ENCODE measurements around the gene LYRM2.

Gene LYRM2

GRCh38 chr6:89667872-89668556 lies 29.5 kb upstream of the LYRM2 start:
- in situ Hi-C loops (cut with HindIII; ENCODE audit: low sequenced_read_pairs): no loop called here
- no peak for TF ChIP-seq CTCF (IDR thresholded peaks at IDR 0.05; ENCODE audit: low read depth, low read length, missing control alignments)
- peak; percentile 74 for DNase-seq (ENCODE audit: low read depth)
- no peak overlapping the region for H3K4me3 ChIP-seq (ENCODE audit: low read depth, low read length)

DNA sequence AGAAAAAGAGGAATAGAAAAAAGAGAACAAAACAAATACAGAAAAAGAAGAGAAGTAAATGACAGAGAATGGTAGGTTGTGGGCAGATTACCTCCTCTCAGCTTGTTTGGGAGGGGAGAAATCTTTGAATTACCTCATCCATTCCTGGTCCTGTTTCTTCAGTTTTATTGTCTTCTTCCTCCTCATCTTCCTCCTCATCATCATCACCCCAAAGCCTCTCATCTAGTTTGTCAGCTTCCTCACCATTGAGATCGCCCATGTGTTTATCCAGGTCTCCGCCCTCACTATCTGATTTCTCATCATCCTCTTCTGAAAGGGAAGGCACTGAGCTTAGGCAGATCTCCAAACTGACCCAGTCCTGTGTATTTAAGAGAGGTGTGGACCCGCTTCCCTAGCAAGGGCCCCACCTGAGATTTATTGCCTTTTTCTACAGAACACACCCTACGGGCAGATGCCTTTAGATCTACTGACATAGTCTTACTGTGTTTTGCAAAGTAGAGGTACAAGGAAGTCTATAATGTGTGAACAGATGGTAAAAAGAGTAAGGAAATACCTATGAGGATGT lies 24.2 kb upstream of the LYRM2 start:
- TF ChIP-seq CTCF (IDR thresholded peaks at IDR 0.05; ENCODE audit: low read depth, low read length, missing control alignments): no peak
- DNase-seq (ENCODE audit: low read depth): no peak
- in situ Hi-C loops (cut with HindIII; ENCODE audit: low sequenced_read_pairs): no loop called here
- H3K4me3 ChIP-seq (ENCODE audit: low read depth, low read length): no peak overlapping the region

GRCh38 chr6:89661559-89661958 lies 23.0 kb upstream of the LYRM2 start:
- in situ Hi-C loops (cut with HindIII; ENCODE audit: low sequenced_read_pairs): no loop called here
- no peak for TF ChIP-seq CTCF (IDR thresholded peaks at IDR 0.05; ENCODE audit: low read depth, low read length, missing control alignments)
- DNase-seq (ENCODE audit: low read depth): no peak
- no peak overlapping the region for H3K4me3 ChIP-seq (ENCODE audit: low read depth, low read length)

- no peak for TF ChIP-seq CTCF (IDR thresholded peaks at IDR 0.05; ENCODE audit: low read depth, low read length, missing control alignments)
- no peak for DNase-seq (ENCODE audit: low read depth)
- no peak overlapping the region for H3K4me3 ChIP-seq (ENCODE audit: low read depth, low read length)
- in situ Hi-C loops (cut with HindIII; ENCODE audit: low sequenced_read_pairs): no loop called here
Observed at GRCh38 chr6:89660981-89661380, 22.4 kb upstream of the LYRM2 start.

DNA sequence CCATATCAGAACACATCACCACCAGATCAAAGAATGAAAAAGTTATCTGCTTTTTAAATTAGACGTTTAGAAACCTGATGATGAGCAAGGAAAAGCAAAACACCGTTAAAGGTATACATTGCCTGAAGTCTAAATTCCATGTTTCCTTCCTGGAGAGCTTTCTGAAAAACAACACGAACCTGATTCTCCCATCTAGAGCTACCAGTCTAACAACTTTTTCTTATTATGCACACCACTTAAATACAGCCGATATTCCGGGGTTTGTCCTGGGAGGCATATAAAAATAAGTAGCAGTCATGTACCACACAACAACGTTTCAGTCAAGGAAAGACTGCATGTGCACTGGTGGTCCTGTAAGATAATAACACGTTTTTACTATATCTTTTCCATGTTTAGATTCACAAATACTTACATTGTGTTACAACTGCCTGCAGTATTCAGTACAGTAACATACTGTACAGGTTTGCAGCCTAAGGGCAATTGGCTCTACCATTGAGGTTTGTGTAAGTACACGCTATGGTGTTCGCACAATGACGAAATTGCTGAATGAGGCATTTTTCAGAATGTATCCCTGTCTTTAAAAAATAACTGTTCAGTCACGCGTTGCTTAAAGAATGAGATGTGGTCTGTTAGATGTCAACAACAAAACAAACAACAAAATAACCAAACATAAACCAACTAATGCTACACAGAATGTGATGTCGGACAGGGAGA lies 19.1 kb upstream of the LYRM2 start:
- no peak for TF ChIP-seq CTCF (IDR thresholded peaks at IDR 0.05; ENCODE audit: low read depth, low read length, missing control alignments)
- in situ Hi-C loops (cut with HindIII; ENCODE audit: low sequenced_read_pairs): no loop called here

GRCh38 chr6:89655122-89655521 lies 16.6 kb upstream of the LYRM2 start:
- no peak for DNase-seq (ENCODE audit: low read depth)
- in situ Hi-C loops (cut with HindIII; ENCODE audit: low sequenced_read_pairs): no loop called here

More for the DNA sequence above, 19.1 kb upstream of the LYRM2 start:
- no peak for DNase-seq (ENCODE audit: low read depth)
- H3K4me3 ChIP-seq (ENCODE audit: low read depth, low read length): no peak overlapping the region

More at GRCh38 chr6:89655122-89655521, 16.6 kb upstream of the LYRM2 start:
- no peak for TF ChIP-seq CTCF (IDR thresholded peaks at IDR 0.05; ENCODE audit: low read depth, low read length, missing control alignments)
- no peak overlapping the region for H3K4me3 ChIP-seq (ENCODE audit: low read depth, low read length)

Data from astrocyte of the cerebellum (primary cell).